ENCODE data around the gene KANK4.

KANK4 gene

GRCh38 chr1:62318756-62319544 lies at the start of gene KANK4:
Gene KANK4, minus strand, starts transcription at chr1:62319434. Its CDS starts 37,870 bp downstream, at chr1:62281564.
- no peak for DNase-seq

GRCh38 chr1:62368989-62369388 lies 49.8 kb upstream of the KANK4 start:
- DNase-seq: no peak

GRCh38 chr1:62367005-62367557 lies 47.8 kb upstream of the KANK4 start:
- DNase-seq: no peak

- DNase-seq: no peak
Observed at GRCh38 chr1:62364721-62365120, 45.5 kb upstream of the KANK4 start.

- DNase-seq: no peak
Observed at GRCh38 chr1:62362926-62363325, 43.7 kb upstream of the KANK4 start.

- DNase-seq: no peak
Observed at GRCh38 chr1:62362061-62362917, 43.1 kb upstream of the KANK4 start.

- DNase-seq: no peak
Observed at GRCh38 chr1:62361431-62361830, 42.2 kb upstream of the KANK4 start.

- DNase-seq: peak; percentile 40
Observed at GRCh38 chr1:62358665-62359373, 39.6 kb upstream of the KANK4 start.

GRCh38 chr1:62357916-62358315 lies 38.7 kb upstream of the KANK4 start:
- no peak for DNase-seq

- DNase-seq: no peak
Observed at GRCh38 chr1:62356257-62356835, 37.1 kb upstream of the KANK4 start.

GRCh38 chr1:62355095-62355494 lies 35.9 kb upstream of the KANK4 start:
- no peak for DNase-seq

GRCh38 chr1:62353853-62354252 lies 34.6 kb upstream of the KANK4 start:
- DNase-seq: no peak

GRCh38 chr1:62352387-62352786 lies 33.2 kb upstream of the KANK4 start:
- DNase-seq: no peak

- no peak for DNase-seq
Observed at GRCh38 chr1:62349470-62350233, 30.4 kb upstream of the KANK4 start.

- no peak for DNase-seq
Observed at GRCh38 chr1:62346886-62347285, 27.7 kb upstream of the KANK4 start.

GRCh38 chr1:62343911-62344310 lies 24.7 kb upstream of the KANK4 start:
- no peak for DNase-seq

- DNase-seq: no peak
Observed at GRCh38 chr1:62342270-62342669, 23.0 kb upstream of the KANK4 start.

GRCh38 chr1:62341615-62342014 lies 22.4 kb upstream of the KANK4 start:
- no peak for DNase-seq

GRCh38 chr1:62341089-62341488 lies 21.9 kb upstream of the KANK4 start:
- DNase-seq: no peak

GRCh38 chr1:62337706-62338631 lies 18.7 kb upstream of the KANK4 start:
- DNase-seq: no peak
